Daoy (cell line): ENCODE results near the gene SIVA1. TPM values are rescaled to one million over a fixed set of nuclear protein-coding genes. Genes with fewer than 3 reads are reported as not detected.

Experiments
- DNase-seq: peaks from one replicate; pipeline ENCODE4 v3.0.0-alpha.2; 2015; ENCODE audit warnings: low read depth
- total RNA-seq: library from RNA; depleted of rRNA; stranded (reverse); fragments of >200 nt; shearing (Covaris generic); gene quantifications from 2 replicates; pipeline ENCODE4 v1.2.3, GENCODE V29; 2014

SIVA1 gene
- total RNA-seq, 1 experiment from 2014 or later = 525 TPM

- no peak for DNase-seq
These were observed 1.2 kb upstream of the SIVA1 start for GRCh38 chr14:104751539-104752422.

DNA sequence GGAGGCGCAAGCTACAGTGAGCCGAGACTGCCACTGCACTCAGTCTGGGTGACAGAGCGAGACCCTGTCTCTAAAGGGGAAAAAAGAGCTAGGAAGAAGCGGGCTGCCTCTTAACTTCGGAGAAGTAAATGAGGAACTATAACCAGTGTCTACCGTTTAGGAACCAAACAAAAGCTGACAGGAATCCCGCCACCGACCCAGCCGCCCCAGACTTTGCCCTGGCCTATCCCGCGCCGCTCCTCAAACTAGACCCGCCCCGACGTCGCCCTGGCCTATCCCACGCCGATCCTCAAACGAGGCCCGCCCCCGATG is 568 bp upstream of the SIVA1 start:
- DNase-seq = no peak

DNA sequence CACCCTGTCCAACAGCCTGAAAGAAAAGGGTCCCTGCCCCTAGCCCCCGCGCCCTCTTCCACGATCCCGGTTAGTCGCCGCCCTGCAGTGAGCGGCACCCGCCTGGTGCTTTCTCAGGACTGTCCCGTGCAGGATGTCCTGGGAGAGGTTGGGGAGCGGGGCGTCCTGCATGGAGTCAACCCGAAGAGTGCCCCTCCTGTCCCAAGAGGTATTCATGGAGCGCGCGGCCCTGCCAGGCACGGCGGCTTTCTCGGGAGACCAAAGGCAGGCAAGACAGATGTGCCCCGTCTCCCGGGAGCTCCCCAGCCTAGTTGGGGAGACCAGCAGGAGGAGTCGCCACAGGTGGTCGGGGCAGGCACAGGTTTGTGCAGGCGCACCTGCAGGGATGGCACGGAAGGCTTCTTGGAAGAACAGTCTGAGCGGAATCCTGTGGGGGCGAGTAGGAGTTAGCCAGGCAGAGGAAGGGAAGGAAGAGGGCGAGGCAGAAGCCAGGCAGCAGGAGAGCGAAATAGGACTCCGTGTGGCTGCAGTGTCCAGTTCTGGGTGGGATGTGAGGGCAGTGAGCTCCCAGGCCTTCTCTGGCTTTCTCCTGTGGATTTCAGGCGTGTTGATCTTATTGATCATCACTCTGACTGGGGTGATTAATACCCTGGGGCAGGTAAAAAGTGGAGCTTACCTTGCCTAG is 723 bp downstream of the SIVA1 start:
- DNase-seq = no peak

DNA sequence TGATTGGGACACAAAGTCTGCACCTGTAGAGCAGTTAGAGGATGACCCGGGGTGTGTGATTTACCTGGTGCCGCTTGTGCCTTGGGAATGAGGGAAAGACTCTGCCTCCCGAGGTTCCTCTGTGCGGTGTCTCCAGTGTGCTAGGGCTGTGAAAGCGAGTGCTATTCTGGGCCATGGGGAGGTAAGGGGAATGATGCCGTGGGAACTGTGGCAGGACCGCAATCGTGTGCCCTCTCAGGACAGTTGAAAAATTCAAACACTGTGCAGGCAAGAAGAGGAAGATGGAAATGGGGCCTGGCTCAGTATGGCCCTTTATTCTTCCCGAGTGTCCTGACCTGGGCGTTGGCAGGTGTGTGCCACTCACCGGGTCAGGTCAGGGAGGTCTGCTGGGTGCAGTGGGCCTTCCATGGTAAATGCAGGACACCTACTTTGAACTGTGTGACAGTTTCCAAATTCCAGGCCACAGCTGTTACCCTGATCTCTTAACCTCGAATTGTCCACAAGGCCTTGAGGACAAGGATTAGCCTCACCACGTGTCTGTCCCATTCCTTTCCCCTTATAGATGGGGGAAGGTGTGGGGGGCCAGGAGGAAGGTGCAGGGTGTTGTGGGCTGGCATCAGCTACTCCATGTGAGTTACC is 1.4 kb downstream of the SIVA1 start:
- no peak for DNase-seq

- no peak for DNase-seq
These were observed 2.7 kb downstream of the SIVA1 start for GRCh38 chr14:104755621-104756020.

GRCh38 chr14:104756477-104757237 is 3.7 kb downstream of the SIVA1 start:
- DNase-seq = no peak

DNA sequence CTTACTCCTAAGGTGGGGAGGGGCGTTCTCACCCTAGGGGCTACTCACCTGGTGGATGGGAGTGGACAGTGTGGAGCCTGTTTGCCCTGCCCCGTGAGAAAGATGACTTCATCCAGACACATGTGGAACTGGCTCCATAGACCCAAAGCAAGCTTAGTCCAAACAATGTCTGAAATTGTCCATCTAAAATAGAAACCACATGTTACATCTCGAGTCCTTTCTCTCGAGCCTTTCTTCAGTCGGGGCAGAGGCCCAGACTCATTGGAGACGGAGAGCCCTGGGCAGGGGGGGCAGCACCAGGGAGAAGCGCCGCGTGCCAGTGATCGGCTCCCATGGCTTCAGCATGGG is 4.3 kb downstream of the SIVA1 start:
- DNase-seq = no peak

DNA sequence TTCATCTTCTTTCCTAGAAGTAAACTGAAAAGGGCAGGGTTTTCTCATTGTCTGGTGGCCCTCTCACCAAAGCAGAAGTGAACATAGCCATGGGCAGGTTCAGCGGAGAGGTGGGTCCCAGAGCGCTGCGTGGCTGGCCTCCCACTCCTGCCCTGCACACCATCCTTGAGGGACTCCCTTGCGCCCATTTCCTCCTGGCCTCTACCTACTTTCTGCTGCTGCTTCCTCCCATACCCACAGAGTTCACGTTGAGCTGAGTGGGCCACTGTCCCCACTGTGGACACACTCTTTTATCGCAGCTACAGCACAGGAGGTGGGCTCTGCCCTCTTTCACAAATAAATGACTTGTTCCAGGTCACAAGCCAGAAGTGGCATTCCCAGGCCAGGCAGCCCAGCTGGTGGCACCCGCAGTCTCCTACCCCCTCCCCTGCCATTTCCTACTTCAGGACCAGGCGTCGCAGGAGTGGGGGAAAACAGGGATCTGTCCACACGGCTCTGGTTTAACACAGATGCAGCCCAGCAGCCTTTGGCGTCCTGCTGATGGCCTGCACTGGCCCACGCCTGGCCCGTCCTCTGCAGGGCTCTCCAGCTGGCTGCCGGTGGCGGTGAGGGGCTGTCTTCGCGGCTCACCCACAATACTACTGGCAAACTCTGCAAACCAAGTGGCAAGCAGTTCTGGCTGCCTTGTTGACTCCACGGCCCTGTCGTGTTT is 4.9 kb downstream of the SIVA1 start:
- no peak for DNase-seq

GRCh38 chr14:104758981-104759969 is 6.3 kb downstream of the SIVA1 start:
- no peak for DNase-seq

- DNase-seq = no peak
These were observed 12.6 kb downstream of the SIVA1 start for GRCh38 chr14:104765517-104765916.

DNA sequence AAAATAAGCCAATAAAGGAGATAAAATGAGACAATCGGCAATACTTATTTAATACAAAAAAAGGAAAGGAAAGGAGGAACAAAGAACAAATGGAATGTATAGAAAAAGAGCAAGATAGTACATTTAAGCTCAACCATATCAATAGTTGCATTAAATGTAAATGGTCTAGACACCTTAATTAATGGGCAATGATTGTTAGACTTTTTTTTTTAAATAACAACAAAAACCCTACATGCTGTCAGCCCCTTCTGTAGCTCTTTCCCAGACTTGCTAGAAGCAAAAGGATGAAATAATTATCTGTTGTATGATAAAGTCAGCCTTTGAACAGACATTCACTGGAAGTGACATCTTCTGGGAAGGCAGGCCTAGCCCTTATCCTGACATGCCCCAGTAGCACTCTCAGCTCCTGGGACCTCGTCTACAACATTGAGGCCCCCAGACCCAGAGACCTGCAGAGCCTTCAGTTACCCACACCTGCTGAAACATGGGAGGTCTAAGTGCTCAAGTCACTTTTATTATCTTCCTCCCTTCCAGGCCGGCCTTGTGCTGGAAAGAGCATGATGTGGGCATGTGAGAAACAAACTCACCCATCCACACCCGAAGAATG is 13.4 kb downstream of the SIVA1 start:
- no peak for DNase-seq

- DNase-seq = no peak
These were observed 14.1 kb downstream of the SIVA1 start for GRCh38 chr14:104766863-104767633.

GRCh38 chr14:104767634-104767918 is 14.6 kb downstream of the SIVA1 start:
- DNase-seq = no peak

DNA sequence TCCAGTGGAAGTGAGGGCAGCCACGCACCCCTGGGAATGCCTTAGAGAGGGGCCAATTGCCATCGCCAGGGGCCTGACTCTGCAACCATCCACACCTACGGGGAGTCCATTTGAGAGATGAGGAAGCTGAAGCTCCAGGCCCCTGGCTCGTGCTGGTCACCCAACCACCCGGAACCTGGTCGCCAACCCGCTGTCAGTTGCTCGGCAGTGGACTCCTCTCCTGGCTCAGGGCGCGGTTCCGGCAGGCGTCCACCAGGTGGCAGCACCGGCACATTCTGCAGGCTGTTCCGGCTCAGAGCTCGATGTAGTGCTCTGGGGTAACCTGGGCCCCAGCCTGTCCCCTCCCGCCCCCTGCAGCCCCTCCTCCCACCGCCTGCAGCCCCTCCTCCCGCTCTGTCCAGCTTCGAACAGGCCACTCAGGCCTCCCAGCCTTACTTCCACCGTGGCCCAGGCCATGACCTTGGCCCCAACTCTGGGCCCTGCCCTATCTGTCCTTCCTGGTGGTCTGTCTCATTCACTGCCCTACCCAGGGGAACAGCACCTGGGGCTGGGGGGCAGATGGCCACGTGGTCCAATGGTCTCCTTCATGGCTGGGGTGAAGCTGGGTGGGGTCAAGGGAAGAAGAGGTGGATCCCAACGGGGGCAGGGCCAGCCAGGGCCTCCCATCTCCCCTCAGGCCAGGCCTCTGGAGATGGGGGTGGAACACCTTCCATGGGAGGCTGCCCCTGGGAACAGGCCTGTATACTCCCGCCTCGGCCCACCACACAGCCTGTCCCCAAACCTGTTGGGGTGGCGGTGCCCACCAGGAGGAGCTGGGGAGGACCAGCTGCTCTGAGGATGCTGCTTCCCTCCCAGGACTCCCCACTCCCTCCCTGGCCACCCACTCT is 15.7 kb downstream of the SIVA1 start:
- peak; percentile 91 for DNase-seq

DNA sequence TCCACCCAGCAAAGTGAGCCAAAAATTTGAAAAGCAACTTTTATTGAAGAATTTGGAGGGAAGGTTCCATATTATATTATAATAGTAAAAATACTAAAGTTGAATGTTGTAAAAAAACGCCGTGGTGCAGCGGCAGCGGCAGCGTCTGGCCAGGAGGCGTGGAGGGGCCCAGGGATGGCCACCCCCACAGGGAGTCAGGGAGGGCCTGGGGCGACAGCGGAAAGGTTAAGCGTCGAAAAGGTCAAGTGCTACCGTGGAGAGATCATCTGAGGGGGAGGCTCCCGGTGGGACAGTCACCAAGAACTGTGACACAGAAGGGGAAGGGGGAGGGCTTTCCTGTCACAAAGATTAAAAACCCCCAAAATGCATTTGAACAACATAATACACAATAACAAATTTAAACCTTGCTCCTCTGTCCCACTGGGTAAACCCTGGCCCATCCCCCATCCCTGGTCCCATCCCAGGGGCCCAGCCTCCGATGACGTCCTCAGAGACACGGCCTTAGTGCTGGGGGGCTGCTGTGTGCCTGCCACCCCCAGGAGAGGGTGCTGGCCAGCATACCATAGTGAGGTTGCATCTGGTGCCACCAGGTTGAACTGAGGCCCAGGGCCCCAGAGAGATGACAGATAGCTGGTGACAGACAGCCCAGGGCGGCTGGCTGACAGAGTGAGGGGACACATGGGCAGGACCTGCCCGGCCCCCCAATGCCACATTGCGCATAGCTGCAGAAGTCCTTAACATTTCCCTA is 16.6 kb downstream of the SIVA1 start:
- no peak for DNase-seq

DNA sequence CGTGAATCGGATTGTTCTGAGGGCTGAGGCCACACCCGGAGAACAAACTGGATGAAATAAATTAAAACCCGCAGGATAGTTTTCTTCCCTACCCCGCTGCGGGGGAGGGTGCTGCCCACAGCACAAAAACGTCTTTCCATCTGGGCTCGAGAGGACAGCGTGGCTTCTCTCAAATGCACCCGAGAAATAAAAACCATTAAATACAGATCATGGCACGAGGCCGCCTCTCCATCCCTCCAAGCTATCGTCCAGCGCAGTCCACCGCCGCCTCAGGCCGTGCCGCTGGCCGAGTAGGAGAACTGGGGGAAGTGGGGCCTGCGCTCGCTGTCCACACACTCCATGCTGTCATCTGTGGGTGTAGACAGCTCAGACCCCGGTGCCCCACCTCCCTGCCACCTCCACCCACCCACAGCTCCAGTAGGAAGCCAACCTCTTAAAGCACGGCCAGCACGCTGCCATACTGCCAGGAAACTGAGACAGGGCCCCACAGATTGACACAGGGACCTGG is 17.2 kb downstream of the SIVA1 start:
- DNase-seq = no peak

DNA sequence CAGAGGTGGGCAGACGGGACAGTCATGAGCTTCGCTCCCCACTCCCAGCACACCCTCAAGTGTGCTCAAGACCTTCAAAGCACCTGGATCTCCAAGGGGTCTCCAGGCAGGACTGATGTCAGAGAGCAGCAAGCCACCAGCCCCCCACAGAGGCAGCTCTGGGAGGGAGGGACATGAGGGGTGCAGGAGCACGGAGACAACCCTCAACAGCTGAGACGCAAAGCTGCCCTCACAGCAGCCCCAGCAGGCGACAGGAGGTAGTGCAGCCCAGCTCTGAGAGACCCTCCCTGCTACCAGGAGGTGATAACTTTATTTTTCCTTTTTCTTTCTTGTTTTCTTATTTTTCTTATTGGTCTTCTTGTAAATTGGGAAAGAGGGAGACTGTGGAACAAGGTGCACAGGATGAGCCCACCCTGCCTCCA is 17.9 kb downstream of the SIVA1 start:
- DNase-seq = no peak
